ENCODE measurements around the gene FGD5.

DNA sequence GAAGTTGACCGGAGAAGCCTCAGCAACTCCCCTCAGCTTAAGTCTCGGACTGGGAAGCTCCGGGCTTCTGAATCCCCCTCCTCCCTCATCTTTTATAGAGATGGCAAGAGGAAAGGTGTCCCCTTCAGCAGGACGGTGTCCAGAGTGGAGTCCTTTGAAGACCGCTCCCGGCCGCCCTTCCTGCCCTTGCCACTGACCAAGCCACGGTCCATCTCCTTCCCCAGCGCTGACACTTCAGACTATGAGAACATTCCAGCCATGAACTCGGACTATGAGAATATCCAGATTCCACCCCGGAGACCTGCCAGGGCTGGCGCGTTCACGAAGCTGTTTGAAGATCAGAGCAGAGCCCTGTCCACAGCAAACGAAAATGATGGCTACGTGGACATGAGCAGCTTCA is 2.4 kb downstream of the FGD5 start:
- TF ChIP-seq, protein P1, sequence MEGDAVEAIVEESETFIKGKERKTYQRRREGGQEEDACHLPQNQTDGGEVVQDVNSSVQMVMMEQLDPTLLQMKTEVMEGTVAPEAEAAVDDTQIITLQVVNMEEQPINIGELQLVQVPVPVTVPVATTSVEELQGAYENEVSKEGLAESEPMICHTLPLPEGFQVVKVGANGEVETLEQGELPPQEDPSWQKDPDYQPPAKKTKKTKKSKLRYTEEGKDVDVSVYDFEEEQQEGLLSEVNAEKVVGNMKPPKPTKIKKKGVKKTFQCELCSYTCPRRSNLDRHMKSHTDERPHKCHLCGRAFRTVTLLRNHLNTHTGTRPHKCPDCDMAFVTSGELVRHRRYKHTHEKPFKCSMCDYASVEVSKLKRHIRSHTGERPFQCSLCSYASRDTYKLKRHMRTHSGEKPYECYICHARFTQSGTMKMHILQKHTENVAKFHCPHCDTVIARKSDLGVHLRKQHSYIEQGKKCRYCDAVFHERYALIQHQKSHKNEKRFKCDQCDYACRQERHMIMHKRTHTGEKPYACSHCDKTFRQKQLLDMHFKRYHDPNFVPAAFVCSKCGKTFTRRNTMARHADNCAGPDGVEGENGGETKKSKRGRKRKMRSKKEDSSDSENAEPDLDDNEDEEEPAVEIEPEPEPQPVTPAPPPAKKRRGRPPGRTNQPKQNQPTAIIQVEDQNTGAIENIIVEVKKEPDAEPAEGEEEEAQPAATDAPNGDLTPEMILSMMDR (IDR thresholded peaks at IDR 0.05), result no peak
- no peak for TF ChIP-seq POLR2A (IDR thresholded peaks at IDR 0.05)
